AG09309 (cell line): ENCODE data around the gene RAI14.
A peak's percentile ranks its signal among the peaks of the same experiment; 100 is the strongest.

Source experiments
- DNase-seq: peaks from one replicate; pipeline ENCODE4 v3.0.0-alpha.2; 2010; ENCODE audit warnings: low read depth
- H3K4me3 ChIP-seq: 2 replicates; pipeline ENCODE4 v1.5.1; 2011; ENCODE audit warnings: mild to moderate bottlenecking, low read depth, low read length, moderate library complexity; ENCODE audit not compliant: control insufficient read depth
- CTCF ChIP-seq: IDR thresholded peaks from 2 replicates; pipeline ENCODE4 v1.5.1; 2011; ENCODE audit warnings: mild to moderate bottlenecking, low read depth, low read length, inconsistent platforms; ENCODE audit not compliant: insufficient read depth, control insufficient read depth; ENCODE audit errors: missing control alignments

Gene RAI14

DNA sequence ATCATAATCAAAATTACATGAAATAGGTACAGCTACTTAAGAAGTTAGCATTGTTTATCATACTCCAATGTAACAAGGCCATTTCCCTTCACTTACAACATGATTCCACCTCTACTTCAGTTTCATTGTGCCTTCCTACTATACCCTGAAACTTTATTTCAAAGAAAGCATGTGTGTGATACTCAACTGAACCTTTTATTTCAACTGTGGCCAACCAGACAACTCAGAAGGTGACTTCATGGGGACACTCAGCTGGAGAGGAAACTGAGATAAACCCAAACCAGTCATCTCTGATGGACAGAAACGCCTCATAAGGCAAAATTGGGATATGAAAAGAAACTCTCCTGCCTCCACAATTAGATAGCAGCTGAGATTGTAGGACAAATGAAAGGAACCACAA lies 177.0 kb downstream of the RAI14 start:
- no peak for DNase-seq
- no peak overlapping the region for H3K4me3 ChIP-seq
- no peak for TF ChIP-seq CTCF

- no peak for DNase-seq
- no peak overlapping the region for H3K4me3 ChIP-seq
- no peak for TF ChIP-seq CTCF
Measured at GRCh38 chr5:34833976-34834793, 178.1 kb downstream of the RAI14 start.

GRCh38 chr5:34834794-34835089 lies 178.6 kb downstream of the RAI14 start:
- no peak for TF ChIP-seq CTCF
- DNase-seq = no peak
- no peak overlapping the region for H3K4me3 ChIP-seq

GRCh38 chr5:34835664-34836063 lies 179.5 kb downstream of the RAI14 start:
- DNase-seq = no peak
- no peak for TF ChIP-seq CTCF
- H3K4me3 ChIP-seq = no peak overlapping the region

GRCh38 chr5:34838785-34839714 lies 182.9 kb downstream of the RAI14 start, which contains the start of gene TTC23L:
Gene TTC23L (plus strand): TSS chr5:34839164. CDS start chr5:34840672, 1,508 bp downstream.
- peak within 1 kb of the TSS; percentile 80 for H3K4me3 ChIP-seq
- peak; percentile 28 for DNase-seq
- TF ChIP-seq CTCF = no peak

GRCh38 chr5:34841816-34842215 lies 185.7 kb downstream of the RAI14 start:
- H3K4me3 ChIP-seq = no peak overlapping the region
- DNase-seq = no peak
- no peak for TF ChIP-seq CTCF
